ENCODE results near the gene RPA3.
A peak's percentile ranks its signal among the peaks of the same experiment; 100 is the strongest.
"Not testable (repeated sequence)": the region's sequence is repeated elsewhere in the genome, so short reads cannot be mapped to it uniquely, and the experiment has no call there.

Gene RPA3

DNA sequence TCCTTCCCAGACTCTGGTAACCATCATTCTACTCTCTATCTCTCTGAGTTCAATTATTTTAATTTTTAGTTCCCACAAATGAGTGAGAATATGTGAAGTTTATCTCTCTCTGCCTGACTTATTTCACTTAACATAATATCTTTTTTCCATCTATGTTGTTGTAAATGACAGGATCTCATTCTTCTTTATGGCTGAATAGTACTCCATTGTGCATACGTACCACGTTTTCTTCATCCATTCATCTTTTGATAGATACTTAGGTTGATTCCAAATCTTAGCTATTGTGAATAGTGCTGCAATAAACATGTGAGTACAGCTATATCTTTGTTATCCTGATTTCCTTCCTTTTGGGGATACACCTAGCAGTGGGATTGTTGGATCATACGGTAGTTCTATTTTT, 23.9 kb downstream of the RPA3 start:
- Histone ChIP-seq H3K4me3 (ENCODE audit: low read length in 2 of 2) (no peak overlapping the region), H3K27ac (ENCODE audit: low read length) (no peak overlapping the region), H3K36me3 (ENCODE audit: control insufficient read depth in 2 of 2, insufficient read depth in 2 of 2, low read length in 2 of 2) (no peaks in the 10 kb centered on the region), H3K9ac (ENCODE audit: low read length in 2 of 2) (no peak overlapping the region), H3K27me3 (ENCODE audit: control insufficient read depth in 1 of 2, insufficient read depth in 2 of 2, low read length in 2 of 2) (no peaks in the 10 kb centered on the region), H3K9me3 (ENCODE audit: control insufficient read depth in 2 of 2, low read length in 2 of 2) (no peaks in the 10 kb centered on the region), H3K4me1 (ENCODE audit: control insufficient read depth, insufficient read depth, low read length) (peaks cover 10% of the 10 kb centered on the region)

DNA sequence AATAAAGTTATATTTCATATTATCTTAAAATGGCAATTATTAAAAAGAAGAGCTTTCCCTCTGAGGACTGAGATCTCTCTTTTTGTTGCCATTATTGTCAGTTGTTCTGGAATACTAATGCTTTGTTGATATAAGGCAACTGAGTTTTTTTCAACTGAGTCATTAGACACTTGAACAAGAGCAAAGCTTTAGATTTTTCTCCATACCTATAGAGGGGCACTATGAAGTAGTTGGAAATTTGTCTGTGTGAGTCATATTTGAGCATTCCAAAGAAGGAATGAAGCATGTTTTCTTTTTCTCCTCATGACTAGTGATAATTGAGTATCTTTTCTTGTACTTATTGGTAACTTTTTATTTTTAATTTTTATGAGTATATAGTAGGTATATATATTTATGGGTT, 24.5 kb downstream of the RPA3 start:
- Histone ChIP-seq H3K4me1 (ENCODE audit: control insufficient read depth, insufficient read depth, low read length) (peaks cover 7% of the 10 kb centered on the region), H3K4me3 (ENCODE audit: low read length in 2 of 2) (no peak overlapping the region), H3K9me3 (ENCODE audit: control insufficient read depth in 2 of 2, low read length in 2 of 2) (no peaks in the 10 kb centered on the region), H3K9ac (ENCODE audit: low read length in 2 of 2) (no peak overlapping the region), H3K27ac (ENCODE audit: low read length) (no peak overlapping the region), H3K36me3 (ENCODE audit: control insufficient read depth in 2 of 2, insufficient read depth in 2 of 2, low read length in 2 of 2) (no peaks in the 10 kb centered on the region), H3K27me3 (ENCODE audit: control insufficient read depth in 1 of 2, insufficient read depth in 2 of 2, low read length in 2 of 2) (no peaks in the 10 kb centered on the region)

DNA sequence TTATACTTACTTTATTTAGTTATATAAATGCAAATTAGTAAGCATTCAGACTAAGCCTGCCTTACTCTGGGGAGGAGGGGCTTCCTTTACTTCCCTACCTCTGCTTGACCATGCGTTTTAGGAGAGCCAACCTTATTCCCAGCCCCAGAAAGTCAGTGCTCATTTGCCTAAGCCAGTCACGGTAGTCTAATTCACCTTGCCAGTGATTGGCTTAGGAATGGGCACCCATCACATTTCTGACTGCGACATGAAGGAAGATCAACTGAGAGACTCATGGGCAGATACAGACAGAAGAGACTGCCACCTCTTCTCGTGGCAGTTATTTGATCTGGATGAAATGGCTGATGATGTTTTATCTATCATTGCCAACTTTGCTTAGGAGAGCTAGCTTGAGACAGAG, 29.5 kb downstream of the RPA3 start:
- no peaks in the 10 kb centered on the region for H3K9me3 ChIP-seq (ENCODE audit: control insufficient read depth in 2 of 2, low read length in 2 of 2)
- peaks cover 4% of the 10 kb centered on the region for H3K4me1 ChIP-seq (ENCODE audit: control insufficient read depth, insufficient read depth, low read length)
- H3K27ac ChIP-seq (ENCODE audit: low read length): no peak overlapping the region
- peak overlapping the region in 1 of 2 donors; percentile 8 for H3K4me3 ChIP-seq (ENCODE audit: low read length in 2 of 2)
- no peak overlapping the region for H3K9ac ChIP-seq (ENCODE audit: low read length in 2 of 2)
- H3K27me3 ChIP-seq (ENCODE audit: control insufficient read depth in 1 of 2, insufficient read depth in 2 of 2, low read length in 2 of 2): no peaks in the 10 kb centered on the region
- H3K36me3 ChIP-seq (ENCODE audit: control insufficient read depth in 2 of 2, insufficient read depth in 2 of 2, low read length in 2 of 2): no peaks in the 10 kb centered on the region

DNA sequence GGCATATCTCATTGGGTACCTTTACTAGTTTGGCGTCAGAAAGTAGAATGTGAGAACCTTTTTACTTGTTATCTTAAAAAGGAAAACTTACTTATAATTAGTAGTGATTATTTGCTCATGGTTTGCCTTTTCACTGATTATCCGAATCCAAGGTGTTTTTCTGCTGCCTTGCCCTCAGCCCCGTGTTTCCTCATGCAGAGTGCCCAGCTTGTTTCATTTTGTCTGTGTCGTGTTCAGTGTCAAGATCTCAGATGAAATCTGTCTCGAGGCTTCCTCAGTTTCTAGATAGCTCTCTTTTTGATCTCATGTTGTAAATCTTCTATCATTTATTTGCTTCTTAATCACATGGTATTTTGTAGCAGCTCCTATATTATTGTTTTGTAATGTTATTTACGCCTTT, 30.1 kb downstream of the RPA3 start:
- no peak overlapping the region for H3K27ac ChIP-seq (ENCODE audit: low read length)
- peaks cover 4% of the 10 kb centered on the region for H3K4me1 ChIP-seq (ENCODE audit: control insufficient read depth, insufficient read depth, low read length)
- no peaks in the 10 kb centered on the region for H3K27me3 ChIP-seq (ENCODE audit: control insufficient read depth in 1 of 2, insufficient read depth in 2 of 2, low read length in 2 of 2)
- no peaks in the 10 kb centered on the region for H3K9me3 ChIP-seq (ENCODE audit: control insufficient read depth in 2 of 2, low read length in 2 of 2)
- peak overlapping the region in 1 of 2 donors; percentile 34 for H3K9ac ChIP-seq (ENCODE audit: low read length in 2 of 2)
- H3K4me3 ChIP-seq (ENCODE audit: low read length in 2 of 2): peak overlapping the region; percentile 21 to 57
- no peaks in the 10 kb centered on the region for H3K36me3 ChIP-seq (ENCODE audit: control insufficient read depth in 2 of 2, insufficient read depth in 2 of 2, low read length in 2 of 2)

DNA sequence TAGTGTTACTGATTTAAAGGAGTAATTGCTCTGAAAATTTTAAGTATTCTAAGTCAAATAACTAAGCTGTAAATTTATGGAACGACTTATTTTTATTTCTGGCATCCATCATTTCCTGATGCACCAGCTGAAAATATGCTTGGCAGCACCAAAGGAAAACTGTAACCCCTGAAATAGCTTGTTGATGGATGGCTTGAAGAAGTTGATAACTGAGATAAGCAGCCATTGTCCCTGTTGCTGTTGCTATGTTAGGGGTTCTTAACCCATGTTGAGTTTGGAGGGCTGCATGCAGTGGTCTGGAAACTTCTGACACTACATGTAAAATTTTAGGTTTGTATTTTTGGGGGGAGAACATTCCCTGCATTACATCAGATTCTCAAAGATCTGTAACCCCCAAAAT, 30.6 kb downstream of the RPA3 start:
- Histone ChIP-seq H3K27me3 (ENCODE audit: control insufficient read depth in 1 of 2, insufficient read depth in 2 of 2, low read length in 2 of 2) (no peaks in the 10 kb centered on the region), H3K4me3 (ENCODE audit: low read length in 2 of 2) (peak overlapping the region; percentile 21 to 57), H3K36me3 (ENCODE audit: control insufficient read depth in 2 of 2, insufficient read depth in 2 of 2, low read length in 2 of 2) (no peaks in the 10 kb centered on the region), H3K27ac (ENCODE audit: low read length) (no peak overlapping the region), H3K4me1 (ENCODE audit: control insufficient read depth, insufficient read depth, low read length) (peaks cover 4% of the 10 kb centered on the region), H3K9ac (ENCODE audit: low read length in 2 of 2) (peak overlapping the region in 1 of 2 donors; percentile 34), H3K9me3 (ENCODE audit: control insufficient read depth in 2 of 2, low read length in 2 of 2) (no peaks in the 10 kb centered on the region)

DNA sequence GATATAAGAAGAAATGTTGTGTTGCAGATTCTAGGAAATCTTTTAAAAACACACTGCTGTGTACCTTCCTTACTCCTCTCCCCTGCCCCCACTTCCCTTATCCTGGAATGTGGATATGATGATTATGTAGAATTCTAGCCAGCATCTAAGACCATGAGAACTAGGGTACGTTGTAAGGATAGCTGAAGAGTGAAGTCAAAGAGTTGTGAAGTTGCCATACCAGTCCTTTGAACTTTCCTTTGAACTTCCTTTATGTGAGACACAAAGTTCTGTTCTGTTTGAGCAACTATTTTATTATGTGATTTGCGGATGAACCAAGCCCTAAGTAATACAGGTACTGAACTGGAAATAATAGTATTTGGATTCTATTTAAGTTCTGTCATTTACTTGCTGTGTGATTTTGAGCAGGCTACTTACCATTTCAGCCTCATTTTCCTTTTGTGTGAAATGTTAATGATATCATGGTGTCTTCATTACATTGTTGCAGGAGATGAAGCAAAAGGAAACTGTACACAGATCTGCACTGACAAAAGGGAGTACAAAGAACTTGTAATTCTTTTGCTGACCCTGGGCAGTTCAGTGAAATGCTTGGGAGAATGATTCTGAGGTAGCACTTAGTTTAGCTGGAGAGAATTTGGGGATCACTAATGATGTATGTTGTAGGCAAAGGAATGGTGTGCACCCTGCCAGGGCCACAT, 31.4 kb downstream of the RPA3 start:
- no peaks in the 10 kb centered on the region for H3K36me3 ChIP-seq (ENCODE audit: control insufficient read depth in 2 of 2, insufficient read depth in 2 of 2, low read length in 2 of 2)
- H3K27ac ChIP-seq (ENCODE audit: low read length): no peak overlapping the region
- H3K4me3 ChIP-seq (ENCODE audit: low read length in 2 of 2): peak overlapping the region in 1 of 2 donors; percentile 10
- no peak overlapping the region for H3K9ac ChIP-seq (ENCODE audit: low read length in 2 of 2)
- H3K9me3 ChIP-seq (ENCODE audit: control insufficient read depth in 2 of 2, low read length in 2 of 2): no peaks in the 10 kb centered on the region
- no peaks in the 10 kb centered on the region for H3K27me3 ChIP-seq (ENCODE audit: control insufficient read depth in 1 of 2, insufficient read depth in 2 of 2, low read length in 2 of 2)
- H3K4me1 ChIP-seq (ENCODE audit: control insufficient read depth, insufficient read depth, low read length): peaks cover 4% of the 10 kb centered on the region

DNA sequence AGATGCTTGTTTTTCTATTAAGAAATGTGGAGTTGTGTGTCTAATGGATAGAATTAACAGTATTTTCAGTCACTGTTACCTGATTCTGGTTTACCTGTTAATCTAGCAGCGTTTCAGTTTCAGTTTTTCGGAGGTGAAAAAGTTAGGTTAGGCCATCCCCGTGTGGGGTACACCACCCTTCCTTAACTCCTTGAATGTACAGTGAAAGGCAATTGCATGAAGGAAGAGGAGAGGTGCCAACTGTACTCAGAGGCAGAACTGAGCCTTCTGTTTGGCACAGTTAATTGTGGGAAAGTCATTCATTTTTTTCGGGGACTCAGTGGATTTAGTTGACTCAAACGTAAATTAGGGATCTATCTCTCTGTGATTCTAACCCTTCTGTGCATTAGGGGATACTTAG, 35.5 kb downstream of the RPA3 start:
- Histone ChIP-seq H3K4me3 (ENCODE audit: low read length in 2 of 2) (peak overlapping the region; percentile 54 to 56), H3K9ac (ENCODE audit: low read length in 2 of 2) (peak overlapping the region in 1 of 2 donors; percentile 53), H3K27me3 (ENCODE audit: control insufficient read depth in 1 of 2, insufficient read depth in 2 of 2, low read length in 2 of 2) (no peaks in the 10 kb centered on the region), H3K4me1 (ENCODE audit: control insufficient read depth, insufficient read depth, low read length) (peaks cover 4% of the 10 kb centered on the region), H3K27ac (ENCODE audit: low read length) (no peak overlapping the region), H3K9me3 (ENCODE audit: control insufficient read depth in 2 of 2, low read length in 2 of 2) (no peaks in the 10 kb centered on the region), H3K36me3 (ENCODE audit: control insufficient read depth in 2 of 2, insufficient read depth in 2 of 2, low read length in 2 of 2) (no peaks in the 10 kb centered on the region)

DNA sequence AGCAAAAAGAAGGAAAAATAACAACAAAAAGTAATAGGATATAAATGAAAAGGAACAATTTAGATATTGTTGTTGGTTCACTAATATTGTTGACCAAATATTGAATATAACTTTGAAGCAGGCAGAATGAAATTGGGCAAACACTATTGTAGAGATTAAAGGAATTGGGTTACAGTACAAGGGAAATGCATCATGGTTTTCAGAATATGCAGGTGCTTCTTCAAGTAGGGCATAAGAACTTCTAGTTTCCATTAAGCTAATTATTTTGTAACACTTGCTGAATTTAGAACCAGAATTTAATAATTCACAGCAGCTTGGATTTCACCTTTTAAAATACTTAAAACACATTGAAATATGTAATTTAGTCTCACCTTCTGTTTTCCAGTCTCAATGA, 36.5 kb downstream of the RPA3 start:
- no peak overlapping the region for H3K4me3 ChIP-seq (ENCODE audit: low read length in 2 of 2)
- H3K27ac ChIP-seq (ENCODE audit: low read length): no peak overlapping the region
- no peaks in the 10 kb centered on the region for H3K4me1 ChIP-seq (ENCODE audit: control insufficient read depth, insufficient read depth, low read length)
- no peaks in the 10 kb centered on the region for H3K36me3 ChIP-seq (ENCODE audit: control insufficient read depth in 2 of 2, insufficient read depth in 2 of 2, low read length in 2 of 2)
- H3K9ac ChIP-seq (ENCODE audit: low read length in 2 of 2): no peak overlapping the region
- H3K27me3 ChIP-seq (ENCODE audit: control insufficient read depth in 1 of 2, insufficient read depth in 2 of 2, low read length in 2 of 2): no peaks in the 10 kb centered on the region
- no peaks in the 10 kb centered on the region for H3K9me3 ChIP-seq (ENCODE audit: control insufficient read depth in 2 of 2, low read length in 2 of 2)

DNA sequence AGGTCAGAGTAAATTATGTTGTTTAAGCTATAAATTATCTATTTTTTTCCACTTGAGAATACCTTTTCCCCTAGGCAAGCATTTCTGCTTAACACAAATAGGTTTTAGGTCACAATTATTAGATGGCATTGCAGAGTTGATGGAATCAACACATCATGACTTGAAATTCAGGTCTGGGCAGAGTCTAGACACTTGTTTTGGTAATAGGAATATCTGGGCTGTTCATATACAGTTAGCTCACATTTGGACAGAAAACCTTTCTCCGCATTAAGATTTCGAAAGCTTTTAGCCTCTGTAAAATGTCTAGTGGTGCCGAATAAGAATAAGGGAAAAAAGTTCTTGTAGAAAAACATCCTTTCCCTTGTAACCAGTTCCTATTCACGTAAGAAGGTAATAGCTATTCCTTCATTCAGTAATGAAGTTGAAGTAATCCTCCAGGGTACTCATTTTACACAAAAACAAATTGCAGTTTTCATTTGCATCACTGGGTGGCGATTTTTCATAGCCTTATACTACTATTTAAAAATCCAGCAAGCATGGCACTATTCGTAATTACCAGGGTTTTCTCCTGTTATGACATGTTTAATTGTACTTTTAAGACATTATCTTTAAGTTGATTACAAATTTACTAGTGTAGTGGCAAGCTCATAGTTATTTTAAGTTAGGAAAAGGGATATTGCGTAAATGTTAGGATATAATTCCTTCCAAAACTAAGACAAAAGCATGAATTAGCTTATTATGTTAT, 37.0 kb downstream of the RPA3 start:
- H3K9ac ChIP-seq (ENCODE audit: low read length in 2 of 2): peak overlapping the region in 1 of 2 donors; percentile 61
- no peak overlapping the region for H3K27ac ChIP-seq (ENCODE audit: low read length)
- no peaks in the 10 kb centered on the region for H3K36me3 ChIP-seq (ENCODE audit: control insufficient read depth in 2 of 2, insufficient read depth in 2 of 2, low read length in 2 of 2)
- no peaks in the 10 kb centered on the region for H3K9me3 ChIP-seq (ENCODE audit: control insufficient read depth in 2 of 2, low read length in 2 of 2)
- peak overlapping the region; percentile 44 to 66 for H3K4me3 ChIP-seq (ENCODE audit: low read length in 2 of 2)
- H3K27me3 ChIP-seq (ENCODE audit: control insufficient read depth in 1 of 2, insufficient read depth in 2 of 2, low read length in 2 of 2): no peaks in the 10 kb centered on the region
- H3K4me1 ChIP-seq (ENCODE audit: control insufficient read depth, insufficient read depth, low read length): no peaks in the 10 kb centered on the region

DNA sequence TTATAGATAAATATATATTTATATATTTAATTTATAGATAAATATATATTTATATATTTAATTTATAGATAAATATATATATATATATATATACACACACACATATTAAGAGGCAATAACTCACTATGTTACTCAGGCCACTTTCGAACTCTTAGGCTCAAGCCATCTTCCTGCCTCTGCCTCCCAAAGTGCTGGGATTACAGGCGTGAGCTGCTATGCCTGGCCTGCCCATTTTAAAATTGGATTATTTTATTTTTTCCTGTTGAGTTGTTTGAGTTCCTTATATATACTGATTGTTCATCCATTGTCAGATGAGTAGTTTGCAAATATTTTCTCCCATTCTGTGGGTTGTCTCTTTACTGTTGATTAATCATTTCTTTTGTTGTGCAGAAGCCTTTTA, 38.8 kb downstream of the RPA3 start:
- not testable (repeated sequence) for H3K36me3 ChIP-seq (ENCODE audit: control insufficient read depth in 2 of 2, insufficient read depth in 2 of 2, low read length in 2 of 2); H3K27ac ChIP-seq (ENCODE audit: low read length); H3K9ac ChIP-seq (ENCODE audit: low read length in 2 of 2); H3K4me1 ChIP-seq (ENCODE audit: control insufficient read depth, insufficient read depth, low read length); H3K27me3 ChIP-seq (ENCODE audit: control insufficient read depth in 1 of 2, insufficient read depth in 2 of 2, low read length in 2 of 2); H3K9me3 ChIP-seq (ENCODE audit: control insufficient read depth in 2 of 2, low read length in 2 of 2); H3K4me3 ChIP-seq (ENCODE audit: low read length in 2 of 2)

DNA sequence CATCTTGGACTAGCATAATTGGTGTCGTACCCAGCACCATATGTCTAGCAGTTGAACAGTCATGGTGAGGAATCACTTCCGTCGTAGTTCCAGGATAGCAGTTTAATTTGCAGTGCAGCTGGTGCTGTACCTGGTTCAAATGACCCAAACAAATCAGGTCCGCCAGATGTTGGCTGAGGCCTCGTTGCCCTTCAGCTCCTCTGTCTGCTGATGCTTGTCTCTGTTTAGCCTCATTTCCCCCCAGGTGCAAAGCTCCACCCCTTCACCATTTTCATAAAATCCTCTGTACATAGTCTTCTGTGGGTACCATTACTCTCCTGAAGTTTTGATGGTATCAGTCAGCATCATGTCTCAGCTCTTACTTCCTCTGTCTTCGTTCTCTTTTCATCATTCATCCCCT, 42.7 kb downstream of the RPA3 start:
- Histone ChIP-seq H3K9me3 (ENCODE audit: control insufficient read depth in 2 of 2, low read length in 2 of 2) (no peaks in the 10 kb centered on the region), H3K27me3 (ENCODE audit: control insufficient read depth in 1 of 2, insufficient read depth in 2 of 2, low read length in 2 of 2) (no peaks in the 10 kb centered on the region), H3K36me3 (ENCODE audit: control insufficient read depth in 2 of 2, insufficient read depth in 2 of 2, low read length in 2 of 2) (peaks cover 0 to 4% of the 10 kb centered on the region in 2 donors), H3K27ac (ENCODE audit: low read length) (peak overlapping the region; percentile 37), H3K4me3 (ENCODE audit: low read length in 2 of 2) (no peak overlapping the region), H3K4me1 (ENCODE audit: control insufficient read depth, insufficient read depth, low read length) (no peaks in the 10 kb centered on the region), H3K9ac (ENCODE audit: low read length in 2 of 2) (no peak overlapping the region)
